ENCODE data around the gene AP5S1.
"Not testable (repeated sequence)": the region's sequence is repeated elsewhere in the genome, so short reads cannot be mapped to it uniquely, and the experiment has no call there.

The AP5S1 gene

DNA sequence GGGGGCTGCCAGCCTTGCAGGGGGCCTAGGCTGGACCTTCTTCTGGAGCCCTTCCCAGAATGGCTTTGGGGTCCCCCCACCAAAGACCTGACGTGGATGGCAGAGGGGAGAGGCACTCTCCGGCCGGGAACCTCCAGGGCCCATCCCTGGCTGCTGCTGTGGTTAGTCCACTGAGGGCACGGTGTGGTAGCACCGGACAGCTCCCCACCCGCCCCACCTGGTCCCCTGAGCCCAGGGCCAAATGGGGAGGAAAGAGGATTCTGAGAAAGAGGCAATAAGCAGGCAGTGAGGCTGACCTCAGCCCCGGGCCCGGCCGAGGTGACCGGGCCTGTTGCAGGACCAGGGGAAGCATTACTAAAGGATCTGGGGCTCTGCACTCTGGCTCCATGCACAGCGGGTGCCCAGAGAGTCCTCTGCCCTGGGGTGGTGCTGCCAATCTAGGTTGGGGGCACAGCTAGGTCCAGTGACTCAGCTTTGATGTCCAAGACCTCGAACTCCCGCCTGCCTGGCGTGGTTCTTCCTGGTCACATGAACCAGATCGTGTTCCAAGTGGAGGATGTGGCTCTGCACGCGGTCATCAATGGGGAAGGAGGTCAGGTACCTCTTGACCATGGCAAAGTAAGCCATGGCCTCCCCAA lies 36.0 kb upstream of the AP5S1 start:
- in situ Hi-C loops (cut with HindIII; ENCODE audit: low pct_unique_long_range_greater_than_20kb, low sequenced_read_pairs): no loop called here
- no peak for TF ChIP-seq JUND (IDR thresholded peaks at IDR 0.05; ENCODE audit: low read depth)
- DNase-seq (ENCODE audit: low read depth in 1 of 2, low spot score in 1 of 2): no peak

DNA sequence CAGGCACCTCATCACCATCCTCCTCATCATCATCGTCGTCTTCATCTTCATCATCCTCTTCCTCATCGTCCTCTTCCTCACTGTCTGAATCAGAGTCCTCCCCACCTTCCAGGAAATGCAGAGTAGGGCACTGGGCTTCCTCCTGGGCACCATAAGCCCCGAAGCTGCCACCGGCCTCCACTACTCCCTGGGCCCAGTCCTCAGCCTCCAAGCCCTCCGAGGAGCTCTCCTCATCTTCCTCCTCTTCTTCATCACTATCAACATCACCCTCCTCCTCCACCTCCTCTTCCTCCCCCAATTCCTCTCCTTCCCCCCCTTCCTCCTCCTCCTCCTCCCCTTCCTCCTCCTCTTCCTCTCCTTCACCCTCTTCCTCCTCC lies 35.5 kb upstream of the AP5S1 start:
- no peak for DNase-seq (ENCODE audit: low read depth in 1 of 2, low spot score in 1 of 2)
- in situ Hi-C loops (cut with HindIII; ENCODE audit: low pct_unique_long_range_greater_than_20kb, low sequenced_read_pairs): no loop called here
- no peak for TF ChIP-seq JUND (IDR thresholded peaks at IDR 0.05; ENCODE audit: low read depth)

DNA sequence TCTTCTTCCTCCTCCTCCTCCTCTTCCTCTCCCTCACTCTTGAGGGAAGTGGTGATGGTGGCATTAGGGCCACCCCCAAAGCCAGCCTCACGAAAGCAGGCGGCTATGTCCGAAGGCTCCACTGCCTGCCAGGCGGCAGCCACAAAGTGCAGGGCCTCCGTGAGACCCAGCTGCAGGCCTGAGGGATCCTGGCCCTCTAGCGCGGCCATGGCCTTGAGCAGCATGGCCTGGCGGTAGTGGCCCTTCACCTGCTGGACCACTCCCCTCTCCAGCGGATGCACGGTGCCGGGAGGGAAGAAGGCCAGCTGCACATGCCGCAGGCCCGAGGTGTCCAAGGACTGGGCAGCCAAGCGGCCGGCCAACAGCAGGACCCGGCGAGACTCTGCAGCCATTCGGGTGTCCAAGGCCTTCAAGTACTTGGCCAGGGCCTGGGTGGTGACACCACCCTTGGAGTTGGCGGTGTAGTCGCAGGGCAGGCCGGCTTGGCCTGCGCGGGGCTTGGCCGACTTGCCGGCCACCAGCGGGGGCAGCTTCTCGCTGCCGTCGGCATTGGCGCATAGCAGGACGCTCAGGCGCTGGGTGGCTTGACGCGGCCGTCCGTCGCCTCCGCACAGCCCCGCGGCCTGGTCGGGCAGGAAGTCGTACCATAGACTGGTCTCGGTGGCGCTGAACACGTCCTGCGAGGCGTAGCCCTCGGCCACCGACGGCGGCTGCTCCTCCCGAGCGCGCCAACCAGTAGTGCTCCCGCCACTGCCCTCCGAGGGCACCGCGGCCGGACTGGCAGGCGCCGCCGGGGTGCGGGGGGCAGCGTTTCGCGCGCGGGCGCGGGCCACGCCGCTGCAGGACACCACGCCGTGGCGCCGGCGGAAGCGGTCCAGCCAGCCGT lies 34.9 kb upstream of the AP5S1 start:
- in situ Hi-C loops (cut with HindIII; ENCODE audit: low pct_unique_long_range_greater_than_20kb, low sequenced_read_pairs): no loop called here
- no peak for DNase-seq (ENCODE audit: low read depth in 1 of 2, low spot score in 1 of 2)
- no peak for TF ChIP-seq JUND (IDR thresholded peaks at IDR 0.05; ENCODE audit: low read depth)

DNA sequence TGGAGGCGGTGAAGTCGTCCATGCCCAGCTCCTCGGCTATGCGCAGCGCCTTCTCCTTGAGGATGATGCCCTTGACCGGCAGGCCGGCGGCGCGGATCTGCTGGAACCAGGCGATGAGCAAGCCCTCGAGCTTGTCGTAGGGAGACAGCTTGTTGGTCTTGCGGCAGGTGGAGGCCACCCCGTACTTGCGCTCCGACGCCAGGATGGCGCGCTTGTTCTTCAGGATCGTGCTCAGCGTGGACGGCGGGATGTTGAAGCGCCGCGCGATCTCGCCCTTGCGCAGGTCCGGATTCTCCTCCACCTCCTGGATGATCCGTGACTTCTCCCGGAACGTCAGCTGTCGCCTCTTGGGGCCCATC lies 34.2 kb upstream of the AP5S1 start:
- no peak for TF ChIP-seq JUND (IDR thresholded peaks at IDR 0.05; ENCODE audit: low read depth)
- DNase-seq (ENCODE audit: low read depth in 1 of 2, low spot score in 1 of 2): peak; percentile 59 to 72
- in situ Hi-C loops (cut with HindIII; ENCODE audit: low pct_unique_long_range_greater_than_20kb, low sequenced_read_pairs): no loop called here

DNA sequence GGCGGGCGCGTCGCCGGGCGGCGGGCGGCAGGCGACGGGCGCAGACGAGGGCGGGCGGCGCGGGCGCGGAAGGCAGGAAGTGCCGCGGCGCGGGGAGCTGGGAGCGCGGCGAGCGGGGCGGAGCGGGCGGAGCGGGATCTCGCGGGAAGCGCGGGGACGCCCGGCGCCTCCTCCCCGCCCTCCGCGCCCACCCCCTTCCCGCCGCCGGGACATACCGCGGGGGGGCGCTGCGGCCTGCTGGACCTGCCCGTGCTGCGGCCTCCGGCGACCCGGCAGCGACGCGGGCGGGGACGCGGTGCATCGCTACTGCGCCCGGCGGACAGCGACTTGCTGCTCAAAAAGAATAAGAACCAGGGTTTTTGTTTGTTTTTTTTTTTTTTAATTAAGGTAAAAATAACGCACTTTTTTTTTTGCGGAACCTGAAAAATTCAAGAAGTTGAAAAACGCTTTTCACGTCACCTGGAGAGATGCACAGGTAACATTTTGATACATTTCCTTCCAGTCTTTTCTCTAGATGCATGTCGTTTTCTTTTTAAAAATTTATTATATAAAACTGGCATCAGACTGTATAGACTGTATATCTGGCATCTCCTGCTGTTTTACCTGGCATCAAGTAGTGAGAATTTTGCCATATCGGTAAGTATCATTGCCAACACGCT lies 33.6 kb upstream of the AP5S1 start, which contains the start of gene CENPB:
Gene CENPB (minus strand): TSS at position 76 of the 659 bp plus-strand sequence. CDS start 257 bp downstream, outside the sequence.
- in situ Hi-C loops (cut with HindIII; ENCODE audit: low pct_unique_long_range_greater_than_20kb, low sequenced_read_pairs): no loop called here
- no peak for TF ChIP-seq JUND (IDR thresholded peaks at IDR 0.05; ENCODE audit: low read depth)
- peak; percentile 87 to 91 for DNase-seq (ENCODE audit: low read depth in 1 of 2, low spot score in 1 of 2)

DNA sequence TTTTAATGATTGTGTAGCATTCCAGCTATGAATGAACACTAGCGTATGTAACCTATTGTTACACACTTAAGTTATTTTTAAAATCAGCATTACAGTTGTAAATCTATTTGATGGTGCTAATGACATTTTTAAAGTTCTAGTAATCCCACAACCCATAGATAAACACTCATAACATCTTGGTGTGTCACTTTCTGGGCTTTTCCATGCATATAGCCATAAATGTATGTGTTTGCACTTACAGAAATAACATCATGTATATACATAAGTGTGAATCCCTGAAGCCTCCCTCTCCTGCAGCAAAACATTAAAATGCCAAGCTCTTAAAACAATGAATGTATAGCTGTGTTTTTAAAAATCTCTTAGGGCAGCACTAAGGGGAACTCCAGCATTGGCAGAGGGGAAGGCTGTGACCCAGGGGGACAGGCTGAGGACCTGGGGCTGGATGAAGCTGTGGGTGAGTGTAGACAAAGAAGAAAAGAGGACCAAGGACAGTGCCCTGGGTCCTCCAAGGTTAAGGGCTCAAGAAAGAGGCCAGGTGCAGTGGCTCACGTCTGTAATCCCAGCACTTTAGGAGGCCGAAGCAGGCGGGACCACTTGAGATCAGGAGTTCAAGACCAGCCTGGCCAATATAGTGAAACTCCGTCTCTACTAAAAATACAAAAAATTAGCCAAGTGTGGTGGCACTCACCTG lies 32.9 kb upstream of the AP5S1 start:
- in situ Hi-C loops (cut with HindIII; ENCODE audit: low pct_unique_long_range_greater_than_20kb, low sequenced_read_pairs): no loop called here
- DNase-seq (ENCODE audit: low read depth in 1 of 2, low spot score in 1 of 2): no peak

DNA sequence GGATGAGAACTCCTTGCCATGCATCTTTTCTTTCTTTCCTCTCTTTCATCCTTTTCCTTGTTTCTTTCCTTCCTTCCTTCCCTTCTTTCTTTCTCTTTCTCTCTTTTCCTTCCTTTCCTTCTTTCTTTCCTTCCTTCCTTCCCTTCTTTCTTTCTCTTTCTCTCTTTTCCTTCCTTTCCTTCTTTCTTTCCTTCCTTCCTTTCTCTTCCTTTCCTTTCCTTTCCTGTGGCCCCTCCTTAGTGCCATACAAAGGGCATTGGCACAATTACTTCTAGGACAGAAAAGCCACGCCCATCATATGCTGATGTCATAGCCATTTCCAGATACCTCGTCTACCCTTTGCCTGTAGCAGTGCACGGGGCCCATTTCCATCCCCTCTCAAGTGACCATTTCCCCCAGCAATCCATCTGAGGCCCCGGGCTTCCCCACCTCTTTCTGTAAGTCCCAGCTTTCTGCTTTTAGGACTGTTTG lies 31.6 kb upstream of the AP5S1 start:
- in situ Hi-C loops (cut with HindIII; ENCODE audit: low pct_unique_long_range_greater_than_20kb, low sequenced_read_pairs): no loop called here
- no peak for DNase-seq (ENCODE audit: low read depth in 1 of 2, low spot score in 1 of 2)
- TF ChIP-seq JUND (IDR thresholded peaks at IDR 0.05; ENCODE audit: low read depth): no peak

More for the DNA sequence above, 32.9 kb upstream of the AP5S1 start:
- TF ChIP-seq JUND (IDR thresholded peaks at IDR 0.05; ENCODE audit: low read depth): no peak

DNA sequence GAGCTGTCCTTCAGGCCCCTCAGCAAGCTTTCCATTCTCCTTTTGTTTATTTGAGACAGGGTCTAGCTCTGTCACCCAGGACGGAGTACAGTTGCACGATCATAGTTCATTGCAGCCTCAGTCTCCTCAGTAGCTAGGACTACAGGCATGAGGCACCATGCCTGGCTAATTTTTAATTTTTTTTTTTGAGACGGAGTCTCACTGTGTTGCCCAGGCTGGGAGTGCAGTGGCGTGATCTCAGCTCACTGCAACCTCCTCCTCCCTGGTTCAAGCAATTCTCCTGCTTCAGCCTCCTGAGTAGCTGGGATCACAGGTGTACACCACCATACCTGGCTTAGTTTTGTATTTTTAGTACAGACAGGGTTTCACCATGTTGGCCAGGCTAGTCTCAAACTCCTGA lies 31.1 kb upstream of the AP5S1 start:
- in situ Hi-C loops (cut with HindIII; ENCODE audit: low pct_unique_long_range_greater_than_20kb, low sequenced_read_pairs); DNase-seq (ENCODE audit: low read depth in 1 of 2, low spot score in 1 of 2): not testable (repeated sequence)

DNA sequence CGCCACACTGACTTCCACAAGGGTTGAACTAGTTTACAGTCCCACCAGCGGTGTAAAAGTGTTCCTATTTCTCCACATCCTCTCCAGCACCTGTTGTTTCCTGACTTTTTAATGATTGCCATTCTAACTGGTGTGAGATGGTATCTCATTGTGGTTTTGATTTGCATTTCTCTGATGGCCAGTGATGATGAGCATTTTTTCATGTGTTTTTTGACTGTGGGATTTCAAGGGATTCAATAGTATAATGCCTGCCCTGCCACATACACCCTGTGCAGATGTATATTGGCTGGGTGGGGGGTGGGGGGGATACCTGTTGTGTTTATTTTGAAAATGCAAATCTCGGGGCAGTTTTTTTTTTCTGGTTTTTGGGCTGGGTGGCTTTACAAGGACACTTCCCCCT lies 26.2 kb upstream of the AP5S1 start:
- DNase-seq (ENCODE audit: low read depth in 1 of 2, low spot score in 1 of 2); in situ Hi-C loops (cut with HindIII; ENCODE audit: low pct_unique_long_range_greater_than_20kb, low sequenced_read_pairs): not testable (repeated sequence)

DNA sequence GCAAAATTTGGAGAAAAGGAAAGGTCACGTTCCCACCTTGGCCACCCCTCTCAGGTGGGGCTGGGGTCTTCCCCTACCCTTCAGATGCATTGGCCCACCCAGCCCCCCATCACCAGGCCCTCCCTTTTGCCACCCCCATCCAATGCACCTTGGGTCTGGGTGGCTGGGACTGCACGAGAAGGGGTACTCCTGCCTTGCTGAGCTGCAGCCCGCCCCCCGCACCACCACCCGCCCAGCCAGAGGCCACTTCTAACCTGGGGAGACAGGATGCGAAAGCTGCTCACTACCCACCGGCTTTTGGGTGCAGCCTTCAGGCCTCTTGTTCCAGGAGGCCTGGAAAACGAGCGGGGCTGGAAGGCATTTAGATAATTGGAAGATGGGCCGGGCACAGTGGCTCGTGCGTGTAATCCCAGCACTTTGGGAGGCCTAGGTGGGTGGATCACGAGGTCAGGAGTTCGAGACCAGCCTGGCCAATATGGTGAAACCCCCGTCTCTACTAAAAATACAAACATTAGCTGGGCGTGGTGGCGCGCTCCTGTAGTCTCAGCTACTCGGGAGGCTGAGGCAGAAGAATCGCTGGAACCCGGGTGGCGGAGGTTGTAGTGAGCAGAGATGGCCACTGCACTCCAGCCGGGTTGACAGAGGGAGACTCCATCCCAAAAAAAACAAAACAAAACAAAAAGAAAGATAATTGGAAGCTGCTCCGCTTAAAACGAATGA lies 25.5 kb upstream of the AP5S1 start:
- in situ Hi-C loops (cut with HindIII; ENCODE audit: low pct_unique_long_range_greater_than_20kb, low sequenced_read_pairs): no loop called here
- no peak for DNase-seq (ENCODE audit: low read depth in 1 of 2, low spot score in 1 of 2)
- TF ChIP-seq JUND (IDR thresholded peaks at IDR 0.05; ENCODE audit: low read depth): no peak

DNA sequence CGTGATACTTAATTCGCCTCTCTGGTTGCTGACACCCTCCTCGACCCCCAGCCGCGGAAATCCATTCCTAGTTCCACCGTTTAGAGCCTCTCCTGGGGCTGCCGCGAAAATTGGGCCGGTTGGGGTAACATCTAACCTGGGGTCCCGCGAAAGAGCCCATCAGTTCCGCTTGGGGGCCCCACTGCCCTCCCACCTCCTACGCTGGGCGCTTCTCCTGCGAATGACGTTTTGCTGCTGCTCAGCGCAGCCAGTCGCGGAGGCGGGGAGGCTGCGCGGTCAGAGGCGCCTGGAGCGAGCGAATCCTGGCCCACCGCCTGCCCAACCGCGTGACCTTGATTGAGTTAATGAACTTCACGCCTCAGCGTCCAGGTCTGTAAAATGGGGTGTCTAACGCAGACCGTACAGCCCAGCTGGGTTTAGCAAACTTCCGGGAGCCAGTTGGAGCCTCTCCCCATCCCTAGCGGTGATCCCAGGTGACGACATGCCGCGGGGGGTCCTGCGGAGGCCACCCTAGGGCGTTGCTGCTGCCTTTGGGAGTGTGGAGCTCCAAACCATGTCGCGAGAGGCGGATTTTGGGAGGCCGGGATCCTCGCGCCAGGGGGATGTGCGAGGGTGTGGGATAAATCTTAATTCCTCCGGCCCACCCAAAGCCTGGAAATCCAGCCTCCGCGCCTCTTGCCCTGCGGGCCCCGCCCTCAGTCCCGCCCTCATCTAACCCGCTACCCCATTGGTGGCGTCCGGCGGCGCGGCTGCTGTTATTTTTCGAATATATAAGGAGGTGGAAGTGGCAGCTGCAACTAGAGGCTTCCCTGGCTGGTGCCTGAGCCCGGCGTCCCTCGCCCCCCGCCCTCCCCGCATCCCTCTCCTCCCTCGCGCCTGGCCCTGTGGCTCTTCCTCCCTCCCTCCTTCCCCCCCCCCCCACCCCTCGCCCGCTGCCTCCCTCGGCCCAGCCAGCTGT lies 24.6 kb upstream of the AP5S1 start, which contains the start of gene CDC25B:
Gene CDC25B (plus strand): TSS at position 800 of the 958 bp plus-strand sequence. CDS start 222 bp downstream, outside the sequence.
- peak; percentile 92 to 95 for DNase-seq (ENCODE audit: low read depth in 1 of 2, low spot score in 1 of 2)
- in situ Hi-C loops (cut with HindIII; ENCODE audit: low pct_unique_long_range_greater_than_20kb, low sequenced_read_pairs): no loop called here
- TF ChIP-seq JUND (IDR thresholded peaks at IDR 0.05; ENCODE audit: low read depth): no peak

All from T47D (cell line).